Measurements from ENCODE around the gene NPFFR2. TPM values are rescaled to one million over a fixed set of nuclear protein-coding genes. Genes with fewer than 3 reads are reported as not detected.

The NPFFR2 gene
- total and polyA plus RNA-seq, 9 of the 15 experiments (the other 6 are each of a cell fraction or from before 2014, with no cell fraction given) = 0.15 to 0.98 (median 0.48) TPM

DNA sequence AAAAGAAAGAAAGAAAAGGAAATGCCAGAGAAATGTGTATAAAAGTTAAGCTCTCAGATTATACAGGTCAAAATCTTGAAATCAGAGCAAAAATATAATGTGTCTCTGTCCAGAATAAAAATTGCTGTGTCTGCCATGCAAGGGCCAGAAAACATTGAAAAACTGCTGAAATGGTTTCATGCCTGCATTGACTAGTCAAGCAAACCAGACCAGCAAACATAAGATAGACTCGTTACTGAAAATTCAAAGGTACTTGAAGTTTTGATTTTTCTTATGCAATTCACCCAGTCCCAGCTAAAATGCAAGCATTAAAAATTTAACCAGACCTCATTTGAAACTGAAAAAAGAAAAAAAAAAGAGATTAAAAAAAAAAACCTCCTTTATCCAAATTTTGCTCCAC is 37.2 kb upstream of the NPFFR2 start:
- Histone ChIP-seq H3K4me2 (ENCODE audit: insufficient read depth, low read length) (no peak overlapping the region), H3K9me3 (replicated peaks; ENCODE audit: control insufficient read depth, insufficient read depth, low read depth, low read length) (no peaks in the 10 kb centered on the region), H3K79me2 (ENCODE audit: control insufficient read depth, insufficient read depth, low read length) (no peaks in the 10 kb centered on the region), H4K20me1 (replicated peaks; ENCODE audit: control insufficient read depth, insufficient read depth, low read length) (no peaks in the 10 kb centered on the region), H3K4me3 (no peak overlapping the region), H3K27ac (ENCODE audit: extremely low read depth, low read depth, low read length) (no peak overlapping the region), H3K27me3 (ENCODE audit: control insufficient read depth in 2 of 2, insufficient read depth in 2 of 2, low read length in 2 of 2) (no peaks in the 10 kb centered on the region), H2AFZ (ENCODE audit: low read depth, low read length) (no peak overlapping the region), H3K36me3 (ENCODE audit: control insufficient read depth, insufficient read depth, low read length) (no peaks in the 10 kb centered on the region), H3K4me1 (replicated peaks in 1 of 2; ENCODE audit: control insufficient read depth in 2 of 2, insufficient read depth in 2 of 2, low read length in 2 of 2) (no peaks in the 10 kb centered on the region), H3K9me1 (ENCODE audit: control insufficient read depth, insufficient read depth, low read length) (no peaks in the 10 kb centered on the region), H3K9ac (ENCODE audit: insufficient read depth in 1 of 2, low read depth in 2 of 2, low read length in 2 of 2) (no peak overlapping the region)
- ChIA-PET CTCF (ENCODE audit: low intra/inter-chr PET ratio) (interaction anchor here (0.6 kb wide), 1 partner anchor 133 kb away, joined by 4 read pairs; no protein-coding TSS in a partner anchor), POLR2A (no interaction called here)
- DNase-seq (ENCODE audit: extremely low read depth in 1 of 4, low spot score in 3 of 4) (no peak), ATAC-seq (no peak), FAIRE-seq (no peak)
- in situ Hi-C loops (cut with MboI) (no loop called here), intact Hi-C loops (cut with micrococcal nuclease) (no loop called here)
- no TSS peak for BruUV-seq (replicated peaks)
- WGBS (ENCODE audit: insufficient coverage, low coverage, missing lambda C conversion rate) = 0% methylated on average over 1 of the region's 1 CpG
- TF ChIP-seq RBM22 (IDR thresholded peaks at IDR 0.05; ENCODE audit: low read depth, low read length, poor library complexity, severe bottlenecking) = no peak
- no peak for TF ChIP-seq TAF15 (IDR thresholded peaks at IDR 0.05; ENCODE audit: low read depth, low read length)
- TF ChIP-seq, protein P1, sequence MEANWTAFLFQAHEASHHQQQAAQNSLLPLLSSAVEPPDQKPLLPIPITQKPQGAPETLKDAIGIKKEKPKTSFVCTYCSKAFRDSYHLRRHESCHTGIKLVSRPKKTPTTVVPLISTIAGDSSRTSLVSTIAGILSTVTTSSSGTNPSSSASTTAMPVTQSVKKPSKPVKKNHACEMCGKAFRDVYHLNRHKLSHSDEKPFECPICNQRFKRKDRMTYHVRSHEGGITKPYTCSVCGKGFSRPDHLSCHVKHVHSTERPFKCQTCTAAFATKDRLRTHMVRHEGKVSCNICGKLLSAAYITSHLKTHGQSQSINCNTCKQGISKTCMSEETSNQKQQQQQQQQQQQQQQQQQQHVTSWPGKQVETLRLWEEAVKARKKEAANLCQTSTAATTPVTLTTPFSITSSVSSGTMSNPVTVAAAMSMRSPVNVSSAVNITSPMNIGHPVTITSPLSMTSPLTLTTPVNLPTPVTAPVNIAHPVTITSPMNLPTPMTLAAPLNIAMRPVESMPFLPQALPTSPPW (CRISPR knock-in tag; IDR thresholded peaks at IDR 0.05) = no peak

DNA sequence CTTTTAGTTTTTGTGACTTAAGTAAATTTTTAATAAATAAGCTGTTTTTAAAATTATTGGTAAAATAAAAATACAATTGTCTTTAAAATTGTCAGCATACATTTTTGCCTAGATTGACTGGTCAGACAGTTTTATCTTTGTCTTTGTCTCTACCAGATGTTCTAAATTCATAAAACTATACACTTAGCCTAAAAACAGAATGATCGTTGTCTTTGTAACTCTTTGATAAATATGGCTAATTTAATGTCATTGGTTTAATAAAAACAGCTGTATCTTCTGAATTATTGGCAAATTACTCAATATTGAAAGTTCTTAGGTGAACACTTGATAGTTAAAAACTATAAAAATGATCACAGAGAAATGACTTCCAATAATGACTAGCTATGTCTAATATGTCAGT is 36.5 kb upstream of the NPFFR2 start:
- no peak for ATAC-seq
- intact Hi-C loops (cut with micrococcal nuclease) = no loop called here
- Histone ChIP-seq H3K9me1 (ENCODE audit: control insufficient read depth, insufficient read depth, low read length) (no peaks in the 10 kb centered on the region), H3K4me1 (replicated peaks in 1 of 2; ENCODE audit: control insufficient read depth in 2 of 2, insufficient read depth in 2 of 2, low read length in 2 of 2) (no peaks in the 10 kb centered on the region), H3K79me2 (ENCODE audit: control insufficient read depth, insufficient read depth, low read length) (no peaks in the 10 kb centered on the region), H3K4me3 (no peak overlapping the region), H3K4me2 (ENCODE audit: insufficient read depth, low read length) (no peak overlapping the region), H4K20me1 (replicated peaks; ENCODE audit: control insufficient read depth, insufficient read depth, low read length) (no peaks in the 10 kb centered on the region), H3K9me3 (replicated peaks; ENCODE audit: control insufficient read depth, insufficient read depth, low read depth, low read length) (no peaks in the 10 kb centered on the region), H3K27me3 (ENCODE audit: control insufficient read depth in 2 of 2, insufficient read depth in 2 of 2, low read length in 2 of 2) (no peaks in the 10 kb centered on the region), H3K9ac (ENCODE audit: insufficient read depth in 1 of 2, low read depth in 2 of 2, low read length in 2 of 2) (no peak overlapping the region), H3K36me3 (ENCODE audit: control insufficient read depth, insufficient read depth, low read length) (no peaks in the 10 kb centered on the region), H3K27ac (ENCODE audit: extremely low read depth, low read depth, low read length) (no peak overlapping the region), H2AFZ (ENCODE audit: low read depth, low read length) (no peak overlapping the region)
- no peak for FAIRE-seq
- no peak for DNase-seq (ENCODE audit: extremely low read depth in 1 of 4, low spot score in 3 of 4)
- ChIA-PET POLR2A (no interaction called here), CTCF (ENCODE audit: low intra/inter-chr PET ratio) (no interaction called here)
- BruUV-seq (replicated peaks) = no TSS peak
- WGBS (ENCODE audit: insufficient coverage, low coverage, missing lambda C conversion rate) = 0% methylated on average over 1 of the region's 1 CpG
- in situ Hi-C loops (cut with MboI) = no loop called here
- TF ChIP-seq CTBP1 (IDR thresholded peaks at IDR 0.05; ENCODE audit: borderline replicate concordance) (no peak), ZNF347 (CRISPR knock-in tag; IDR thresholded peaks at IDR 0.05; ENCODE audit: low read depth) (no peak), PML (IDR thresholded peaks at IDR 0.05; ENCODE audit: low read length) (no peak), DDX20 (tag; IDR thresholded peaks at IDR 0.05; ENCODE audit: low read depth) (no peak), ZBTB7A (IDR thresholded peaks at IDR 0.05; ENCODE audit: borderline replicate concordance, control insufficient read depth, low read depth, low read length) (no peak)
- TF ChIP-seq, protein P2, sequence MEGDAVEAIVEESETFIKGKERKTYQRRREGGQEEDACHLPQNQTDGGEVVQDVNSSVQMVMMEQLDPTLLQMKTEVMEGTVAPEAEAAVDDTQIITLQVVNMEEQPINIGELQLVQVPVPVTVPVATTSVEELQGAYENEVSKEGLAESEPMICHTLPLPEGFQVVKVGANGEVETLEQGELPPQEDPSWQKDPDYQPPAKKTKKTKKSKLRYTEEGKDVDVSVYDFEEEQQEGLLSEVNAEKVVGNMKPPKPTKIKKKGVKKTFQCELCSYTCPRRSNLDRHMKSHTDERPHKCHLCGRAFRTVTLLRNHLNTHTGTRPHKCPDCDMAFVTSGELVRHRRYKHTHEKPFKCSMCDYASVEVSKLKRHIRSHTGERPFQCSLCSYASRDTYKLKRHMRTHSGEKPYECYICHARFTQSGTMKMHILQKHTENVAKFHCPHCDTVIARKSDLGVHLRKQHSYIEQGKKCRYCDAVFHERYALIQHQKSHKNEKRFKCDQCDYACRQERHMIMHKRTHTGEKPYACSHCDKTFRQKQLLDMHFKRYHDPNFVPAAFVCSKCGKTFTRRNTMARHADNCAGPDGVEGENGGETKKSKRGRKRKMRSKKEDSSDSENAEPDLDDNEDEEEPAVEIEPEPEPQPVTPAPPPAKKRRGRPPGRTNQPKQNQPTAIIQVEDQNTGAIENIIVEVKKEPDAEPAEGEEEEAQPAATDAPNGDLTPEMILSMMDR (IDR thresholded peaks at IDR 0.05 in 2 of 3, conservative IDR thresholded peaks at IDR 0.05 in 1 of 3; ENCODE audit: insufficient read depth in 2 of 3, low read depth in 1 of 3, low read length in 3 of 3) = no peak
- TF ChIP-seq, protein P3, sequence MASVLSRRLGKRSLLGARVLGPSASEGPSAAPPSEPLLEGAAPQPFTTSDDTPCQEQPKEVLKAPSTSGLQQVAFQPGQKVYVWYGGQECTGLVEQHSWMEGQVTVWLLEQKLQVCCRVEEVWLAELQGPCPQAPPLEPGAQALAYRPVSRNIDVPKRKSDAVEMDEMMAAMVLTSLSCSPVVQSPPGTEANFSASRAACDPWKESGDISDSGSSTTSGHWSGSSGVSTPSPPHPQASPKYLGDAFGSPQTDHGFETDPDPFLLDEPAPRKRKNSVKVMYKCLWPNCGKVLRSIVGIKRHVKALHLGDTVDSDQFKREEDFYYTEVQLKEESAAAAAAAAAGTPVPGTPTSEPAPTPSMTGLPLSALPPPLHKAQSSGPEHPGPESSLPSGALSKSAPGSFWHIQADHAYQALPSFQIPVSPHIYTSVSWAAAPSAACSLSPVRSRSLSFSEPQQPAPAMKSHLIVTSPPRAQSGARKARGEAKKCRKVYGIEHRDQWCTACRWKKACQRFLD (CRISPR knock-in tag; IDR thresholded peaks at IDR 0.05) = no peak
- TF ChIP-seq, protein P4, sequence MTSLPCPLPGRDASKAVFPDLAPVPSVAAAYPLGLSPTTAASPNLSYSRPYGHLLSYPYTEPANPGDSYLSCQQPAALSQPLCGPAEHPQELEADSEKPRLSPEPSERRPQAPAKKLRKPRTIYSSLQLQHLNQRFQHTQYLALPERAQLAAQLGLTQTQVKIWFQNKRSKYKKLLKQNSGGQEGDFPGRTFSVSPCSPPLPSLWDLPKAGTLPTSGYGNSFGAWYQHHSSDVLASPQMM (CRISPR knock-in tag; IDR thresholded peaks at IDR 0.05) = no peak
